Posterior vena cava (tissue), 2 donors: ENCODE measurements around the gene DCDC2C. TPM values are rescaled to one million over a fixed set of nuclear protein-coding genes. Genes with fewer than 3 reads are reported as not detected.

ENCODE experiments used
- DNase-seq: peaks from one replicate; pipeline ENCODE4 v3.0.0-alpha.2; 2020; ENCODE audit warnings: low spot score
- intact Hi-C, 2 donors: fragments of 100-400 bp; cut with DNase I; formaldehyde crosslinking; loops; one replicate each; pipeline versions ENCODE4 v1.14.1 to v1.14.2; 2022 to 2023
- total RNA-seq, 2 donors: library from RNA; stranded (reverse); fragmentation: NEBNext Ultra II Directional; extraction: Animal tissue kit (Norgen Biotek cat#: 25700); gene quantifications; one replicate each; pipeline ENCODE4 v1.2.1, GENCODE V29; 2021
- donor health status: DM: yes; HTN: yes; CAD: no.
- donor health status: DM: yes; HTN: yes; CAD: no.

The DCDC2C gene
- total RNA-seq, 2 donors from 2014 or later = not detected

GRCh38 chr2:3759761-3760160, 56.4 kb downstream of the DCDC2C start:
- no peak for DNase-seq
- intact Hi-C loops = no loop called here

GRCh38 chr2:3761272-3761671, 57.9 kb downstream of the DCDC2C start:
- intact Hi-C loops = no loop called here
- no peak for DNase-seq

GRCh38 chr2:3762771-3763447, 59.5 kb downstream of the DCDC2C start:
- intact Hi-C loops = no loop called here
- no peak for DNase-seq

DNA sequence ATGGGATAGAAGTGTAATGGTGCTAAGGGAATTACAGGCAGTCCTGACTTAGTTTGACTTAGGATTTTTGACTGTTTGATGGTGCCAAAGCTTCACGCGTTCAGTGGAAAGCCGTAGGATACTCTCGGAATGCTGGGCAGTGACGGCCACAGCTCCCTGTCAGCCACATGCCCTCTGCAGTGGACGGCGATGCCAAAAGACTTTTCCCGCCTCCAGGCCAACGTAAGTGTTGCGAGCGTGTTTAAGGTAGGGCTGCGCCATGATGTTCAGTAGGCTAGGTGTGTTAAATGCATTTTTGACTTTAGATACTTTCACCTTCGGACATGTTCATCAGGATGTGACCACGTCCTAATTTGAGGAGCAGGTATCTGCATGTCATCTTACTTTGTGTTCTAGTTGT, 63.4 kb downstream of the DCDC2C start:
- intact Hi-C loops = no loop called here
- no peak for DNase-seq

DNA sequence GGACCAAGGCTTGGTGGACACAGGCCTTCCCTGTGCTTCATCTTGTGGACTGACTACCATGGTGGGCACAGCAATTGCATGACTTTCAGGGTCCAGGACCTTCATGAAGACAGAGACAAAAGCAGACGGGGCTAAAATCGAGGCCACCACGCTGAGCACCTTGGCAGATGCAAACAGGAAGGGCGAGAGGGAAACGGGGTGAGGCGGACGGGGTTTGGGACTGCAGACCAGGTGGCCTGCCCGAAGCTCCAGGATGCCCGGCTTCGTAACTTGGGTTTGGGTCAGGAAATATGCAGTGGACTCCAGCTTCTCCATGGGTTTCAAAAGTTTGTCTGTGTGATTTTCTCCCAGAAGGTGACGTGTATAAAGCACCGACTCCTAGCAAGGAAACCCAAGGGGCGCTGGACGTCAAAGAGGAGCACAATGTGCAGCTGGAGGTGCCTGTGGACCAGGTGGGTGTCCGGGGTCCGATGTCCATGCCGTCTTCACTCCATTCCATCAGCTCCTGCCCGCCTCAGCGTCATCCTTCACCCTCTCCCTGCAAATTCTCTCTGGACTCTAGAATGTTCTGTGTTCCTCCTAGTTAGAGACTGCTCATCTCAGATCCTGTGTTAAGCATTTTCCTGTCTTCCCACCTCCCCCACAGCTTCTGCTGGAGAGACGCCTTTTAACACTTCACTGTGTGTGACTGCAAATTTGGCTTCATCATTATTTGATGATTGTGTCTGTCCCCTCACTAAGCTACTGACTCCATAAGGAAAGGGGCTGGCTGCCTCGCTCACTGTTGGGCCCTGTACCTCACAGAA, 65.8 kb downstream of the DCDC2C start:
- intact Hi-C loops = no loop called here
- DNase-seq = no peak

DNA sequence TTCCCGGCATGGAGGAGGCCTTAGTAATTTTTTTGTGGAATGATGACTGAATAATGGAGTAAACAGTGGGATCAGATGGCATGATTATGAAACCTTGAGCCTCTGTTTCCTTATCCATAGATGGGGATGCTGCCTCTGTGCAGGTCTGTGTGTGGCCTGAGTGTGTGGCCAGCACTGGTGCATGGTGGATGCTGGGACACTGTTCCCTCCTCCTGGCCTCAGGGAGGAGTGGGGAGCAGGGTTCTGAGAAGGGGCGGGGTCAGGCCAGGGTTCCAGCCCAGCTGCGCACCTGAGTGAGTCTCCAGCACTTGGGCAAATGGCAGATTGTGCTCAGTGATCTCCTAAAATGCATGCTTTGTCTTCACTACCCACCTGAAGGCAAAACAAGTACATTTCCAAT, 66.4 kb downstream of the DCDC2C start:
- DNase-seq = no peak
- intact Hi-C loops = no loop called here

- intact Hi-C loops = no loop called here
- no peak for DNase-seq
Observed at GRCh38 chr2:3770724-3771415, 67.5 kb downstream of the DCDC2C start.

DNA sequence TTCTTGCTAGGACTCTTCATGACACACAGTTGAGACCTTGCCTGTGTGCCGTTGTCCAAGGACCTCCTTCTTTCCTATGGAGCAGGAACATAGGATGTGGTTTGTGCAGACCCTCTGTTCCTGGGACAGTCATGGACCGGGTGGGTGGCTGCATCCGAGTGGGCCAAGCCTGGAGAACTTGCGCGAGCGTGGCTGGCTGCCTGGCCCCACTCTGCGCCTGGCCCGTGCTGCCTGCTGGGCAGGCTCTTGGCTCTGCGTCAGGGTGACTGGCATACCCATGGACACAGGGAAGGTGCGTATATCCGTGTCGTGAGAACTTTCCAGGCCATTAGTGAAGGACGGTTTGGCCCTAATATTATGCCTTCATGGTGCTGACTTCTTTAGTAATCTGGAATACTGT, 68.2 kb downstream of the DCDC2C start:
- intact Hi-C loops = no loop called here
- no peak for DNase-seq

DNA sequence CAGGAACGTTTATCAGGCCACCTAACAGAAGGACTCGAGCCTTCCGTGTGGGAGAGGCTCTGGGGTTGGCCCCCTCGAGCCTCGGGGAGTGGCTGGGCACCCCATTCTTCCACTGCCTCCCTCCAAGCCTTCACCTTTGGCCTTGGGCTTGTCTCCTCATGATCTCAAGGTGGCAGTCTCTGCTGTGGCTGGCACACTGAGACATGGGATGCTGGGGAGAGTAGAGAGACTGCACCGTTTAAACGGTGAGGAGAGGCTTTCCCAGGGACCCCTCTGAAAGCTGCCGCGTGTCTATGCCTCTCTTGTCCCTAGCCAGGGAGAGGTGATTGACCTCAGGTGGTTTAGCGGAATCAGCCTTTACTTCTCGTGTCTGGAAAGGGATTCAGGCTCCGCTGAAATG, 71.0 kb downstream of the DCDC2C start:
- no peak for DNase-seq
- intact Hi-C loops = no loop called here

GRCh38 chr2:3776311-3776710, 72.9 kb downstream of the DCDC2C start:
- intact Hi-C loops = no loop called here
- DNase-seq = no peak

GRCh38 chr2:3777966-3778365, 74.6 kb downstream of the DCDC2C start:
- no peak for DNase-seq
- intact Hi-C loops = no loop called here

- no peak for DNase-seq
- intact Hi-C loops = no loop called here
Observed at GRCh38 chr2:3778851-3779495, 75.6 kb downstream of the DCDC2C start.

GRCh38 chr2:3779496-3780049, 76.2 kb downstream of the DCDC2C start:
- intact Hi-C loops = no loop called here
- DNase-seq = no peak

GRCh38 chr2:3780477-3781402, 77.4 kb downstream of the DCDC2C start:
- DNase-seq = no peak
- intact Hi-C loops = no loop called here

DNA sequence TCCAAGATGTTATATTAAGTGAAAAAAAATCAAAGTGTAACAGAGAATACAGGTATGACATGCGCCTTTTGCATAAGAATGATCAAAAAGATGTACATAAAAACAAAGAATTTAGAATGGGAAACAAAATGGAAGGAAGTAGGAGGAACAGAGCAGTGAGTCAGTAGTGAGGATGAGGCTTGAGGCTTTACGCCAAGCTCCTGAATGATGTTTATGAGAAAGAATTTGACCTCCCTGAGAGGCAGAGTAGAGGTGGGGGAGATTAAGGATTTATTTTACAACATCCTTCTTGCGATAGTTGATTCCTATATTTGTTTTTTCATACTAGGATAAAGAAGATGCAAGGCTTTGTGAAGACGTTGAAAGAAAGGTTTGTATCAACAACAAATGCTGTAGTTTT, 81.4 kb downstream of the DCDC2C start:
- intact Hi-C loops = no loop called here

GRCh38 chr2:3785220-3785889, 82.0 kb downstream of the DCDC2C start:
- intact Hi-C loops = no loop called here

More for the DNA sequence above, 81.4 kb downstream of the DCDC2C start:
- DNase-seq = no peak

GRCh38 chr2:3785890-3786273, 82.5 kb downstream of the DCDC2C start:
- intact Hi-C loops = no loop called here
- DNase-seq = no peak

More at GRCh38 chr2:3785220-3785889, 82.0 kb downstream of the DCDC2C start:
- DNase-seq = no peak

DNA sequence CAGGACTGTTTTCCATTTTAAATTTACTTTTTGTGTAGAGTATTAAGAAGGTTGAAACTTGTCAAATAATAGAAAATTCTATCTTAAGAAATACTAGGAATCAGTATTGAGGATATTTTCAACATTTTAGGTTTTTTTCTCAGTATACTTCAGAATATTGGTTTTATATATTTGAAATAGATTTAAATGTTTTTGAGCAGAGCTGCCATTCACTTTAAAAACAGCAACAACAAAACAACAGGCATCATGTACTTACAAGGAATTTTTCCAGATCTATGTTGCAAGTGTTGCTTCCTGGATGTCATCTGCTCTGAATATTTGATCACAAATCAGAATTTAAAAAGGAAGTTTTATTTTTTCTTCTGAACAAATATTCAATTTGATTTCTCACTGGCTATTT, 84.4 kb downstream of the DCDC2C start:
- DNase-seq = no peak
- intact Hi-C loops = no loop called here
